C4-2B (cell line): ENCODE results near the gene GNL3L.

Experiments used
- ZFX ChIP-seq: fragments of 450-650 bp; IDR thresholded peaks from 2 replicates; pipeline ENCODE4 v1.6.1; 2017
- TF ChIP-seq, protein P1 (sequence below): fragments of 450-650 bp; conservative IDR thresholded peaks from 2 replicates; pipeline ENCODE4 v1.5.1; 2017; ENCODE audit warnings: mild to moderate bottlenecking

DNA sequence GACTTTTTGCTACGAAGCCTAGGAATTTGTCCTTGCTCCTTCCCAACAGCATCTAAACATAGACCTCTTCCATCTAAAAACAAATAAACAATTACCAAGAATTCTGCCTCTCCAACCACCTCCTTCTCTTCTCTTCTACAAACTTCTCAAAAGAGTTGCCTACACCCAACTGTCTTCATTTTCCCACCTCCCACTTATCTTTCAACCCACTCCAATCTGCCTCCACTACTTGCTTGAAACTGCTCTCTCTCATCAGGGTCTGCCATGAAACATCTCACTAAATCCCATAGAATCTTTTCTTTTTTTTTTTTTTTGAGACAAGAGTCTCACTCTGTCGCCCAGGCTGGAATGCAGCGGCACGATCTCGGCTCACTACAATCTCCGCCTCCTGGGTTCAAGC is 33.1 kb upstream of the GNL3L start:
- TF ChIP-seq, protein P1, sequence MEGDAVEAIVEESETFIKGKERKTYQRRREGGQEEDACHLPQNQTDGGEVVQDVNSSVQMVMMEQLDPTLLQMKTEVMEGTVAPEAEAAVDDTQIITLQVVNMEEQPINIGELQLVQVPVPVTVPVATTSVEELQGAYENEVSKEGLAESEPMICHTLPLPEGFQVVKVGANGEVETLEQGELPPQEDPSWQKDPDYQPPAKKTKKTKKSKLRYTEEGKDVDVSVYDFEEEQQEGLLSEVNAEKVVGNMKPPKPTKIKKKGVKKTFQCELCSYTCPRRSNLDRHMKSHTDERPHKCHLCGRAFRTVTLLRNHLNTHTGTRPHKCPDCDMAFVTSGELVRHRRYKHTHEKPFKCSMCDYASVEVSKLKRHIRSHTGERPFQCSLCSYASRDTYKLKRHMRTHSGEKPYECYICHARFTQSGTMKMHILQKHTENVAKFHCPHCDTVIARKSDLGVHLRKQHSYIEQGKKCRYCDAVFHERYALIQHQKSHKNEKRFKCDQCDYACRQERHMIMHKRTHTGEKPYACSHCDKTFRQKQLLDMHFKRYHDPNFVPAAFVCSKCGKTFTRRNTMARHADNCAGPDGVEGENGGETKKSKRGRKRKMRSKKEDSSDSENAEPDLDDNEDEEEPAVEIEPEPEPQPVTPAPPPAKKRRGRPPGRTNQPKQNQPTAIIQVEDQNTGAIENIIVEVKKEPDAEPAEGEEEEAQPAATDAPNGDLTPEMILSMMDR, result no peak
- no peak for TF ChIP-seq ZFX
